ENCODE measurements around the gene ABCC2.

GRCh38 chr10:99770408-99771045 lies 11.9 kb upstream of the ABCC2 start:
- no peak for TF ChIP-seq CTCF (conservative IDR thresholded peaks at IDR 0.05 in 1 of 2, IDR thresholded peaks at IDR 0.05 in 1 of 2; ENCODE audit: low read depth in 1 of 2, low read length in 2 of 2)
- no peak for TF ChIP-seq EZH2 (IDR thresholded peaks at IDR 0.05; ENCODE audit: low read length, missing control alignments)
